GM19035 (cell line): ENCODE results near the gene ABHD2.

Experiments
- ATAC-seq: cut with Tn5 transposase; IDR thresholded peaks from one replicate; pipeline ENCODE4 v1.9.1; 2021; ENCODE audit not compliant: unreplicated experiment

The ABHD2 gene

DNA sequence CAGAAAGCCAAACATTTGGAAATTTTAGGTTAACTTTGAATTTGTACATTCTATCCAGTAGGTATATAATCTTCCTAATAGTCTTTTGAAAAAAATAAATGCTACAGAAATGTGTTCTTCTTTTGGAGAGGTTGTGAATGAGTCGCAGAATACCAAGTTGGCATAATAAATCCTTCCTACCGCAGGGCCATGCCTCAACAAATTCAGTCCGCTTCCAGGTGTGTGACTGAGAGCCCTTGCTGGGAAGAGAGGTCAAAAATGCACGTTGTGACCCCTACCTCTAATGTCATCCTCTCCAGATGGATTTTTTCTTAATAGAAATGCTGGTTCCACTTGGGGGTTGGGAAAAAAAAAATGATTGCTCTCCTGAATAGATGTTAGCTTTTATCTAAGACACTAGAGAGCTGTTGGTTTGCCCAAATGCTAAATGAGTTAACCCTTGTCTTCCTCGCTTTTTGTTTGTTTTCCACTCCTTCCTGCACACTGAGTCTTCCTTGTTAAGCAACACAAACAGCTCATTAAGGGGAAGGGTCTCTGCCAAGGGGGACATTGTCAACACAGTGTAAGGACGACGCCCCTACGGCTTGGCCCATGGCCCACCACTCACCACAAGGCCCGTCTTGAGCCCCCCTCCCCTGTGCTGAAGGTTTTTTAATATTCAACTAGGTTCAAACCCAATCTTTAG is 99.2 kb downstream of the ABHD2 start:
- no peak for ATAC-seq

- ATAC-seq: no peak
These were observed 99.8 kb downstream of the ABHD2 start for GRCh38 chr15:89187986-89188514.

- ATAC-seq: no peak
These were observed 103.9 kb downstream of the ABHD2 start for GRCh38 chr15:89192136-89192535.

DNA sequence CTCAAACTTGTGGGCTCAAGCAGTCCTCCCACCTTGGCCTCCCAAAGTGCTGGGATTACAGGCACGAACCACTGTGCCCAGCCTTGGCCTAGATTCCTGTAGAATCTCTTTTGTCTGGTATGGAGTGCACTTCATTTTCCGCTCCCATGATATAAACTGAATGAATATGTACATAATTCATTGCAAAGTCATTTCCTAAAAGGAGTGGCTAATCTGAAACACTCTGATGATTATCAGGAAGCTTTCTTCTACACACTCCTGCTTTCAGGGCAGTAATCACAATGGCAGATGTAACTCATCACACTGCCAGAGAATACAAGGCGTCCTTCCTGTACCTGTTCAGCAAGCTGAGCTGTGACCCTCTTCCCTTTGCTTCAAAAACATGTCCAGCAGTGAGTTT is 104.5 kb downstream of the ABHD2 start:
- ATAC-seq: no peak

GRCh38 chr15:89194608-89195007 is 106.4 kb downstream of the ABHD2 start:
- no peak for ATAC-seq

- ATAC-seq: no peak
These were observed 107.6 kb downstream of the ABHD2 start for GRCh38 chr15:89195836-89196235.

- ATAC-seq: no peak
These were observed 108.0 kb downstream of the ABHD2 start for GRCh38 chr15:89196241-89196640.

- ATAC-seq: no peak
These were observed 108.7 kb downstream of the ABHD2 start for GRCh38 chr15:89196994-89197393.

- no peak for ATAC-seq
These were observed 109.3 kb downstream of the ABHD2 start for GRCh38 chr15:89197503-89197971.

DNA sequence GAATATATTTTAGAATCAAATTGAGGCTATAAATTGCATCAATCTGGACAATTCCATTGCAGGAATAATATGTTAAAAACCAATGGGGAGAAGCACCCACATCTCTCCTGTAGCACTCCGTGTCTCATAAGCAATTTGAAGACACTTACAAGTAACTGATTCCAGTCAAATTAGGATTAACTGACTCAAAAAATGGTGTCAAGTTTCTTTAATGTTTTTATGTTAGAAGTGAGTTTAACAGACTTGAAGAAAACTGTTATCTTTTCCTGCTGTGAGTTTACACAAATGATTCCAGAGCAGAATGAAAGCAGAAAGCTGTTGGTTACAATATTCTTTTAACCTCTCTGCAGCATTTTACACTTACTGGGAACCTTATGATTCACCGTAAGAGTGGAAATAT is 109.9 kb downstream of the ABHD2 start:
- ATAC-seq: no peak

GRCh38 chr15:89198934-89199333 is 110.7 kb downstream of the ABHD2 start:
- ATAC-seq: no peak

DNA sequence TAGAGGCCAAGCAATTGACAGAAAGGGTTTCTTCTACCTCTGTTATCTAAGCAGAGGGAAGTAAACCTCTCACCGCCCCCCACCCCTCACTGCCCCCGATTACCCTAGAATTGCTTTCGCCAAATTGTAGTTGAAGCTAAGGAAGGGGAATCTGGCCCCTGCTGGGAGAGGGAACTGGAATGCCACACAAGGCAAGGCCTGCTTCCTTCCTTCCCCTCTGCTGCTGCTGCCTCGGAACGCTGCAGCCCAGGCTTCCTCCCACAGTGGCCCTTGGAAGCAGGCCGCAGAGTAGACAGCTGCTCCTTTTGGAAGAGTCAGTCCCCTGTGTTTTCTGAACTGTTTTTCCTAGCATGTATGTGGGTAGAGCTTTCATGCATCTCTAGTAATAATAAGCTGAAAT is 111.5 kb downstream of the ABHD2 start:
- no peak for ATAC-seq

- ATAC-seq: no peak
These were observed 111.9 kb downstream of the ABHD2 start for GRCh38 chr15:89200182-89200581.

DNA sequence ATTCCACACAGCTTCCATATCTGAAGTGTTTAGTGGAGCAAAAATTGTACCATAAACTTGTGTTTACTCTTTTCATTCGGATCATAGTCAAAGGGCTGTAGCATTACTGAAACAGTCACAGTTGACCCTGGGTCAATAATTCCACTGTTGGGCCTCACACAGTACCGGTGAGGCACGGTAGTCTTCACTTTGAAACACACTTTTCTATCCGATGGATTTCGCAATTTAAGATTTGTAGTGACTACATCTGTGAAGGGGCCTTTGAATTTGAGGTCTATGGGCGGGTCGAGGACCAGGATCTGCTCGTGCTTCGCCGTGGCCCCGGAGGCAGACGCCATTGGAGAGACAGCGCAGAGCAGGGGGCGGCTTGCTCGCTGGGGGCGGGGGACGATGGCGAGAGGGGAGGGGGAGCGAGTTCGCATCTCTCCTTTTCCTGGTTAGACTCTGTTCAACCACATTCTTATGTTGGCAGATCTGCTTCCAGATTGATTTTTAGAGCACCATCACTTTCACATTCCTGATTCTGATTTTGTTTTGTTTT is 113.3 kb downstream of the ABHD2 start:
- no peak for ATAC-seq

- no peak for ATAC-seq
These were observed 115.5 kb downstream of the ABHD2 start for GRCh38 chr15:89203705-89204273.

DNA sequence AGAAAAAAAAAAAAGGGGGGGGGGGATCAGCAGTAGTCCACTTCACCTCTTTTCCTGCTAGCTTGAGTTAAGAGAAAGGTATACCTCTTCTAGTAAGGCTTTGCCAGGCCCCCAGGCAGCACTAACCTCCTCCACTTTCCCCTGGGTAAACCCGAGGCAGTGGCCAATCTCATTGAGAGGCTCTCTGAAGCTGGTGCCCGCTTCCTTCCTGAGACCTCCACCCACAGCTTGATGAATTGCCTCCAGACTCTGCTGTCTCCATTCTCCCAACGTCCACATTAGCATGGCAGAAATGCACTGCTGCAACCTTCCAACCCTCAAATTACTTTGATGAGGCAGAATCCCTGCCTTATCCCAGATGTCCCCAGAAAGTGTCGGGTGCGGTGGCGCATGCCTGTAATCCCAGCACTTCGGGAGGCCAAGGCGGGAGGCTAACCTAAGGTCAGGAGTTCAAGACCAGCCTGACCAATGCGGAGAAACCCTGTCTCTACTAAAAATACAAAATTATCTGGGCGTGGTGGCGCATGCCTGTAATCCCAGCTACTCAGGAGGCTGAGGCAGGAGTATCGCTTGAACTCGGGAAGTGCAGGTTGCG is 117.8 kb downstream of the ABHD2 start:
- no peak for ATAC-seq

DNA sequence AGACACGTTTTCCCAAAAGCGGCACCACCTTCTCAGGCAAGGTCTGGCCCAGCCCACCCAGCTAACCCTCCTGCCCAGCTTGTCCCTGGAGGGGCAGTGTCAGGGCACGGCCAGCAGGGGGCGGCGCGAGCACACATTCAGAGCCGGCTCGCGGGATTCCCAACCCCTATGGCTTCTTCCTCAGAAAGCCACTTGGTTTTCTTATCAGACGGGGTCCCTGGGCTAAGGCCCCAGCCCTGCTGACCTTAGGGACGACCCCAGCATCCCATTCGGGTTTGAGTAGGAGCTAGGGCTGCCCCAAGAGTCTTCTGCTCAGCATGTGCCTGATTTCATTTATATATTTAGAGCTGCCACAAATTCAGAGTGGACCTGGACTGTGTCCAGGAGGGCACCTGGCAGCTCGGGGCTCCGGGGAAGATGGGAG is 118.7 kb downstream of the ABHD2 start:
- peak; percentile 71 for ATAC-seq

DNA sequence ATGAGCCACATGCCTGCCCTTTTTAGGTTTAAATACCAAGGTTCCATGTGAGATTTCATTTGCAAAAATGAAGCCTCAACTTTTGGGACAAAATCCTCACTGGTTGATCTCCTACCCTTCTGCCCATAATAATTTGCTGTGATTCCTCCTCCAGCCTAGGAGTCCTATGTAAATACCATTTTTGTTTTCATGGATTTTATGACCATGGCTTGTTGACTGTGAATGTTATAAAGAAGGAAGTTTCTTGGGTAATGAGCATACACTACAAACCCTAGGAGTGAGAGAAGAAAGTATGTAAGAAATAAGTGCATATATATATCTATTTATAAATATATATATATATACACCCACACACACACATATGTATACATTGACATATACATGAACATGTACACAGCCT is 120.0 kb downstream of the ABHD2 start:
- ATAC-seq: no peak

DNA sequence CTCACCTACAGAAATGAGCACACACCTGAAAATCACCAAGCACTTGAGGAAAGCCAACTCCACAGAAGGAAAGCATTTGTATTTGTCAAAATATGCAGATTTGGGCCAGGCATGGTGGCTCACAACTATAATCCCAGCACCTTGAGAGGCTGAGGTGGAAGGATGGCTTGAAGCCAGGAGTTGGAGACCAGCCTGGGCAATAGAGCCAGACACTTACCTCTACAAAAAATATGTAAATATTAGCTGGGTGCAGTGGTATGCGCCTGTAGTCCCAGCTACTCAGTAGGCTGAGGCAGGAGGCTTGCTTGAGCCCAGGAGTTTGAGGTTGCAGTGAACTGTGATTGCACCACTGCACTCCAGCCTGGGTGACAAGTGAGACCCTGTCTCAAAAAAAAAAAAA is 120.8 kb downstream of the ABHD2 start:
- ATAC-seq: no peak

GRCh38 chr15:89211678-89212170 is 123.5 kb downstream of the ABHD2 start:
- ATAC-seq: no peak

GRCh38 chr15:89215627-89216026 is 127.4 kb downstream of the ABHD2 start:
- ATAC-seq: no peak

GRCh38 chr15:89217031-89217430 is 128.8 kb downstream of the ABHD2 start:
- no peak for ATAC-seq
